ENCODE data around the gene TMEM196.

The TMEM196 gene

DNA sequence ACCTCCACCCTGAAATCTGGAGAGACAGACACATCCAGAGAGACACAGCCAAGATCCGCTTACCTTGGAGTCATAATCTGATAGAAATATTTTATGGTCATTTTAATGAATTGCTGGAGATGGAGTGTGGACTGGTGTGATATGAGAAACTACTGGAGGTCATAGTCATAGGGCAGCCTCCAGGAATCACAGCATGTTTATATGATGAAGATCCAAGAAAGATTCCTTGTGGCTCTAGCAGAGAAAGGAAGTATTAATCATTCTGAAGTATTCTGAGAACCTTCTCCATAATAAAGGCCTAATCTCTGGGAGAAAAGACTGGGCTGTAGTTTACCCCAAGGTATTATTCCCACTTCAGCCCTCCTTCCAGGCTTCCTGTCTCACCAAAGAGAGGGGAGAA is 102.6 kb downstream of the TMEM196 start:
- TF ChIP-seq, protein P1, sequence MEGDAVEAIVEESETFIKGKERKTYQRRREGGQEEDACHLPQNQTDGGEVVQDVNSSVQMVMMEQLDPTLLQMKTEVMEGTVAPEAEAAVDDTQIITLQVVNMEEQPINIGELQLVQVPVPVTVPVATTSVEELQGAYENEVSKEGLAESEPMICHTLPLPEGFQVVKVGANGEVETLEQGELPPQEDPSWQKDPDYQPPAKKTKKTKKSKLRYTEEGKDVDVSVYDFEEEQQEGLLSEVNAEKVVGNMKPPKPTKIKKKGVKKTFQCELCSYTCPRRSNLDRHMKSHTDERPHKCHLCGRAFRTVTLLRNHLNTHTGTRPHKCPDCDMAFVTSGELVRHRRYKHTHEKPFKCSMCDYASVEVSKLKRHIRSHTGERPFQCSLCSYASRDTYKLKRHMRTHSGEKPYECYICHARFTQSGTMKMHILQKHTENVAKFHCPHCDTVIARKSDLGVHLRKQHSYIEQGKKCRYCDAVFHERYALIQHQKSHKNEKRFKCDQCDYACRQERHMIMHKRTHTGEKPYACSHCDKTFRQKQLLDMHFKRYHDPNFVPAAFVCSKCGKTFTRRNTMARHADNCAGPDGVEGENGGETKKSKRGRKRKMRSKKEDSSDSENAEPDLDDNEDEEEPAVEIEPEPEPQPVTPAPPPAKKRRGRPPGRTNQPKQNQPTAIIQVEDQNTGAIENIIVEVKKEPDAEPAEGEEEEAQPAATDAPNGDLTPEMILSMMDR (IDR thresholded peaks at IDR 0.05) = no peak
- H3K27ac ChIP-seq = no peak overlapping the region
- no peak for DNase-seq (ENCODE audit: low spot score)
- no peak overlapping the region for H3K4me3 ChIP-seq
